ENCODE data around the gene PRTFDC1. TPM values are rescaled to one million over a fixed set of nuclear protein-coding genes. Genes with fewer than 3 reads are reported as not detected.

PRTFDC1 gene
- total RNA-seq, 1 experiment from 2014 or later, result not detected

- TF ChIP-seq MAX (IDR thresholded peaks at IDR 0.05) (no peak), FOSL1 (IDR thresholded peaks at IDR 0.05; ENCODE audit: low read depth) (no peak), EGR1 (IDR thresholded peaks at IDR 0.05; ENCODE audit: low read depth) (no peak), SIN3A (IDR thresholded peaks at IDR 0.05; ENCODE audit: low read depth) (no peak)
- TF ChIP-seq, protein P1, sequence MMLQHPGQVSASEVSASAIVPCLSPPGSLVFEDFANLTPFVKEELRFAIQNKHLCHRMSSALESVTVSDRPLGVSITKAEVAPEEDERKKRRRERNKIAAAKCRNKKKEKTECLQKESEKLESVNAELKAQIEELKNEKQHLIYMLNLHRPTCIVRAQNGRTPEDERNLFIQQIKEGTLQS (IDR thresholded peaks at IDR 0.05), result no peak
- TF ChIP-seq, protein P2, sequence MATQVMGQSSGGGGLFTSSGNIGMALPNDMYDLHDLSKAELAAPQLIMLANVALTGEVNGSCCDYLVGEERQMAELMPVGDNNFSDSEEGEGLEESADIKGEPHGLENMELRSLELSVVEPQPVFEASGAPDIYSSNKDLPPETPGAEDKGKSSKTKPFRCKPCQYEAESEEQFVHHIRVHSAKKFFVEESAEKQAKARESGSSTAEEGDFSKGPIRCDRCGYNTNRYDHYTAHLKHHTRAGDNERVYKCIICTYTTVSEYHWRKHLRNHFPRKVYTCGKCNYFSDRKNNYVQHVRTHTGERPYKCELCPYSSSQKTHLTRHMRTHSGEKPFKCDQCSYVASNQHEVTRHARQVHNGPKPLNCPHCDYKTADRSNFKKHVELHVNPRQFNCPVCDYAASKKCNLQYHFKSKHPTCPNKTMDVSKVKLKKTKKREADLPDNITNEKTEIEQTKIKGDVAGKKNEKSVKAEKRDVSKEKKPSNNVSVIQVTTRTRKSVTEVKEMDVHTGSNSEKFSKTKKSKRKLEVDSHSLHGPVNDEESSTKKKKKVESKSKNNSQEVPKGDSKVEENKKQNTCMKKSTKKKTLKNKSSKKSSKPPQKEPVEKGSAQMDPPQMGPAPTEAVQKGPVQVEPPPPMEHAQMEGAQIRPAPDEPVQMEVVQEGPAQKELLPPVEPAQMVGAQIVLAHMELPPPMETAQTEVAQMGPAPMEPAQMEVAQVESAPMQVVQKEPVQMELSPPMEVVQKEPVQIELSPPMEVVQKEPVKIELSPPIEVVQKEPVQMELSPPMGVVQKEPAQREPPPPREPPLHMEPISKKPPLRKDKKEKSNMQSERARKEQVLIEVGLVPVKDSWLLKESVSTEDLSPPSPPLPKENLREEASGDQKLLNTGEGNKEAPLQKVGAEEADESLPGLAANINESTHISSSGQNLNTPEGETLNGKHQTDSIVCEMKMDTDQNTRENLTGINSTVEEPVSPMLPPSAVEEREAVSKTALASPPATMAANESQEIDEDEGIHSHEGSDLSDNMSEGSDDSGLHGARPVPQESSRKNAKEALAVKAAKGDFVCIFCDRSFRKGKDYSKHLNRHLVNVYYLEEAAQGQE (IDR thresholded peaks at IDR 0.05; ENCODE audit: low read depth), result no peak
- POLR2A ChIA-PET, result no interaction called here
- Histone ChIP-seq H3K9me2 (ENCODE audit: insufficient read depth) (no peaks in the 10 kb centered on the region), H3K9ac (ENCODE audit: low read length) (no peak overlapping the region), H2AFZ (ENCODE audit: low read depth, low read length, poor library complexity, severe bottlenecking) (no peak overlapping the region), H3K36me3 (ENCODE audit: control insufficient read depth in 1 of 2, insufficient read depth in 2 of 2, low read length in 2 of 2) (no peaks in the 10 kb centered on the region), H3K4me3 (replicated peaks in 1 of 2; ENCODE audit: low read depth in 1 of 2, low read length in 2 of 2) (no peak overlapping the region), H3K79me2 (ENCODE audit: insufficient read depth, low read length) (no peaks in the 10 kb centered on the region), H3K4me1 (ENCODE audit: control insufficient read depth in 1 of 2, insufficient read depth in 2 of 2, low read length in 2 of 2) (peaks cover 3 to 18% of the 10 kb centered on the region in 2 experiments; a peak in 3 of 4 replicates), H3K27me3 (ENCODE audit: insufficient read depth, low read length) (no peaks in the 10 kb centered on the region), H3K27ac (ENCODE audit: low read depth, low read length) (no peak overlapping the region), H3K4me2 (ENCODE audit: low read length) (no peak overlapping the region), H3K9me3 (ENCODE audit: control insufficient read depth in 1 of 2, insufficient read depth in 1 of 2, low read depth in 1 of 2, low read length in 2 of 2) (no peaks in the 10 kb centered on the region), H4K20me1 (ENCODE audit: insufficient read depth) (no peaks in the 10 kb centered on the region)
- DNase-seq (ENCODE audit: low read depth, low spot score) (no peak), ATAC-seq (no peak)
- BruUV-seq (replicated peaks), result no TSS peak
- CTCF ChIA-PET, result interaction anchor here (1.1 kb wide), 1 partner anchor 13 kb away, joined by 3 read pairs; no protein-coding TSS in a partner anchor
- intact Hi-C loops (cut with micrococcal nuclease), result no loop called here
- RAD21 ChIA-PET (ENCODE audit: low non-redundant PET in 1 of 2, low total read pairs in 2 of 2, uncharacterized antibody in 2 of 2, unreplicated experiment in 2 of 2), result no interaction called here
These were observed 2.8 kb downstream of the PRTFDC1 start for GRCh38 chr10:24949616-24950015.

Measured in HCT116 (cell line).